ENCODE data around the gene HOXB4.
A peak's percentile ranks its signal among the peaks of the same experiment; 100 is the strongest.

HOXB4 gene

DNA sequence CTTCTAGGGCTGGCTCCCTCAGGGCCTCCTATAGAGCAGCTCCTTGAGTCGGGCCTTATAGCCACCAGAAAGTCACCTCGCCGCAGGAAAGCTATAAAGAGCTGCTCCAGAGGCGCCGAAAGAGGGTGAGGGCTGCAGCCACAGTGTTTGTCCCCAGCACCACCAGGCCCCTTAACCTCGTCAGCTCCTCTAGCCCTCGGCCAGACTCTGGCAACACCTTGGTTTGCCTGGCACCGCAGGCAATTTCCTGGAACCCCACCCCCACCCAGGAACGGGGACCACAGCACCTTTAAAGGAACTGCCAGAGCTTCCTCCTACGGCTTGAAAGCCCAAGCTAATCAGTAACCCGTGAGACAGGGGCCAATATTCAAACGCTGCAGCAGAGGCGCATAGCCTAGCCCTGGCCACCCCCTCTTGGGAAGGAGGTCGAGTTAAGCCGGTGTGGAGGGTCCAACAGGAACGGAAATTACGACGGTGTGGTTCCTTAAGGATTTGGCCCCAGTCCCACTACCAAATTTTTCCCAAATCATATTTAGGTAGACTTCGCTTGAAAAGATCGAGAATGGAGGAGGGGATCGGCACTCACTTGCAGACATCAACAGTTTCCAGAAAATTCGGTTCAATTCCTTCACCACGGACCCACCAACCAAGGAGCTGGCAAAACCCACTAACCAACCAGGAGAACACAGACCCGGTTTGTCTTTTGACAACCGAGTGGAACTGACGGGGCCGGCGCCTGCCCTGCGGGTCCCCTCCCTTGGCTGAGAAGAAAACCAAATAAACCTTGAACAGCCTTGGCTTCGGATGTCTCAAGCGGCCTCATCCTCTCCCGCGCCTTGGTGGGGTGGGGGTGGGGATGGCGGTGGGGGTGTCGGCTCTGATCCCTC, 23.6 kb upstream of the HOXB4 start:
- no peak for DNase-seq (ENCODE audit: low spot score)

DNA sequence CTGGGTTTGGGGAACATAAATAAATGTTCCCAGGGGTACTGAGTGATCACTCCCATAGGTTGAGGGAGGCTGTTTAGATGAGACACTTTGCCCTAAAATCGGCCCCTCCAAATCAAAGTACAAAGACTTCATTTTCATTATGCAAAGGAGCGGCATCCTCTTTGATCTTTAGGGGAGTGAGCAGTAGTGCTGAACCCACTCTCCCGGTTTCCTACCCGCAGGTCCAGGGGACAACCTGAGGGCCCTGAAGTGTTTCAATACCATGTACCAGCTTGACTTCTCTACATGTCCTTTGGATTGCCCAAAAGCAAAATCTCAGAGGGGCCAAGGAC, 23.0 kb upstream of the HOXB4 start:
- no peak for DNase-seq (ENCODE audit: low spot score)

DNA sequence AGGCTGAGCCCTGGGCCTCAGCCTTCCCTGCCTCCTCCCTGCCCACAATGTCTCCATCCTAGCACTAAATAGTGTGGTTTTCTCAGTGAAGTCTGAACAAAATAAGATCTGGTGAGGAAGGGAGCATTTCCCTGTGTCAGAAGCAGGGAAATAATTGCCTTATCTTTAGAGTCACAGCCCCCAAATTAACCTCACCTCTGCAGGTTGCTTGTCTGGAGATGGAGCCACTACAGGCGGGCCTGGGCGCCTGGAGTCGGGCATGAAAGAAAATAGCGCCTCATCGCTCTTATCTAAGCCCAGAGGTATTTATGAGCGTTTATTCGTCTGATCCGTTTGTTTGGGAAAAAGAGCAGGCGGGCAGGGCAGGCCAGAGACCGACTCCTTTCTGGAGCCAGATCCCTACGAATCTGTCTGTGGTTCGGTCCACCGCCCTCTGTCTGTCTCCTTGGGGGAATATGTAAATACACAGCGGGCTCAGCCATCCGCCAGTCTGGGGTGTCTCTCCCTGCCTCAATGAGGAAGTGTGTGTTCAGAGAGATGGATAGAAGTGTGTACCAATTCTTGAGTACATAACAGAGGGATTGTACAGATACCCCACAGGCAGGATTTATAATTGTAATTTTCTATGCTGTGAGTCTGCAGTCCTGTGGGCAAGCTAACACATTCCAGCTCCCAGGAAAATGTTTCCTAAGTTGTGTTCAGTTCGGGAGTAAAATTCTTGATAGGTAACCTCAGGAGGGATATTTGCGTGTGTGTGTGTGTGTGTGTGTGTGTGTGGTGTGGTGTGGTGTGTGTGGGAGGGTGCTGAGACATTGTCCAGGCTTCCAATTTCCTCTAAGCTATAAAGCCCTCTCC, 22.3 kb upstream of the HOXB4 start:
- DNase-seq (ENCODE audit: low spot score) = no peak

GRCh38 chr17:48599354-48599753, 21.2 kb upstream of the HOXB4 start:
- DNase-seq (ENCODE audit: low spot score) = no peak

DNA sequence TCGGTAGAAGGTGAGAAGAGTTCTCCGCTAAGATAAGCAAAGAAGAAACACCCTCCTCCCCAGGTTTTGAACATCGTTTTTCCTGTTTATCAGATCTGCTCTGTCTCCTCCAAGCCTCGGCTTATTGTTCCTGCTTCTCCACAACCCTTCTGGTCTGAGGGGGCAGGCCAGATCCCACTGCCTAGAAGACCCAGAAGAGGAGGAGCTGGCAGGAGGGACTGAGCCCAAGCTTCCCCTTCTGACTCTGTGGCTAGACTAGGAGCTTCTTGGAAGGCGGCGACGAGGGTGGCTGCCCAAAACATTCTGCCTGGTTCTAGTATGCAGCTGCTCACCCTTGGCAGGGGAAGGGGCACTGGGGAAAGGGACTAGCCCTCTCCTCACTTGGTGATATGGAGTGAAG, 20.6 kb upstream of the HOXB4 start:
- no peak for DNase-seq (ENCODE audit: low spot score)

GRCh38 chr17:48597778-48598631, 19.9 kb upstream of the HOXB4 start:
- DNase-seq (ENCODE audit: low spot score) = no peak

DNA sequence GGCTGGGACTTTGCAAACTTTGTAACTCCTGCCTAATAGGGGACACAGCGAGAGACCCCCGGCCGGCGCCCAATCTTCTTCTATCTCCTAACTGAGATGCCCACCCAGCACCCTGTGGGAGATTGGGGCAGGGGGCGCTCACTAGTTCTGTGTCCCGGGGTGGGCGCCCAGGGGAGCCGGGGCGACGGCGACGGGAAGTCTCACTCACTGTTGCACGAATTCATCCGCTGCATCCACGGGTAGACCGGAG, 19.3 kb upstream of the HOXB4 start:
- DNase-seq (ENCODE audit: low spot score) = no peak

DNA sequence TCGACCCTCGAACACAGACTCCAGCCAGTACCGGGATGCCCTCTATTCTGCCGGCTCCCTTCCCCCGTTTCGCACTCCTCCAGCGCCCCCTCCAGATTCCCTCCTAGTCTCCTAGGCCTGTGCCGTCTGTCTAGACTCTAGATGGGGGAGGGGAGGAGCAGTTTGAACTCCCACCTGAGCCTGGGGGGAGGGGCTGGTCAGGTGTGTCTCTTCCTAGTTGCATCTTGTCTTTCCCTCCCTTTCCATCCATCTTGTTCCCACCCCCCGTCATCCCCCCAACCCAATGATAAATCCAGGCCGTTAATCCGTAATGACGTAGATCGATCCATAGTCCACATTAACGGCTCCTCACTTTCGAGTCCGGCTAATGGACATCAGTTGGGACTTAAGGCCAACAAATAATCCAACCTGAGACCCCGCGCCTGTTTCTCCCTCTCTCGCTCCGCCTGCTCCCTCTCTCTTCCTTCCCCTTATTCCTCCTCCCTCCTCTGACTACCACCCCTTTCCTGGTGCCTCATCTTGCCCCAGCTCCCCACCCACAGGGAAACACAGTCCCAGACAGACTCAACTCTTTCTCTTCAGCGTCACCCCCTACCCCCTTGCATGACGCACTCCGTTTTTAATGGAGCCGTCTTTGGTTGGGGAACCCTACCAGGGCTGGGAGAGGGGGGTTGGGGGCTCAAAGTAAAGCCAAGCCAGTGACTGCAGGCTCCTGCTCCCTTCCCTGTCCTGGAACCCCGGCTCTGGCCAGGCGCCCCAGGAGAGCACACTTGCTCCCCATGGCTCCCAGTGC, 18.8 kb upstream of the HOXB4 start:
- DNase-seq (ENCODE audit: low spot score) = no peak

DNA sequence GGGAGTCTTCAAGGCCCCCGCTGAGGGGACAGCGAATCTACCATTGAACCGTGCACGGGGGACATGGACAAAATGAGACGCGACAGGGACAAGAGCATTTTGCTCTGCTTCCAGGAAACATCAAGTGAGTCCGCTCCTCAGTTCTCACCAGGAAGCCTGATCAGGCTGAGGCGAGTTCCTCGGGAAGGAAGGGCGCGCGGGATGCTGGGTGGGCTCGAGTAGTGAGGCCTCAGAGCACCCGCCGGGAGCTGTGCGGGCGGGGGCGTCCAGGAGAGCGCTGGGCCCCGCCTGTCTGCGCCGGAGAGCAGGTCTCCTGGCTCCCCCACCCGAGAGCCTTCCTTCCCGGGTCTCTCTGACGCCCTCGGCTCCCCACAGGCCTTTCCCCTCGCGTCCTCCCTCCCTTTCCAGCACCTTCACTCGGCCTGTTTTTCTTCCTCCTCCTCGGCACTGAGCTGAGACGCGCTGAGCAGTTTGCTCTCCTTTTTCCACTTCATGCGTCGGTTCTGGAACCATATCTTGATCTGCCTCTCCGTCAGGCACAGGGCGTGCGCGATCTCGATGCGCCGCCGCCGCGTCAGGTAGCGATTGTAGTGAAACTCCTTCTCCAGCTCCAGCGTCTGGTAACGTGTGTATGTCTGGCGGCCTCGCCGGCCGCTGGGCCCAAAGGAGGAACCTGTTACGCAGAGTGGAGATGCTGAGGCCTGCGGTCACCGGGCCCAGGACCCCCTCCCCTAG, 18.0 kb upstream of the HOXB4 start:
- DNase-seq (ENCODE audit: low spot score) = no peak

GRCh38 chr17:48595278-48595999, 17.3 kb upstream of the HOXB4 start:
- DNase-seq (ENCODE audit: low spot score) = no peak

- no peak for DNase-seq (ENCODE audit: low spot score)
Measured at GRCh38 chr17:48594538-48595277, 16.6 kb upstream of the HOXB4 start.

GRCh38 chr17:48593840-48594537, 15.8 kb upstream of the HOXB4 start:
- DNase-seq (ENCODE audit: low spot score) = peak; percentile 77

DNA sequence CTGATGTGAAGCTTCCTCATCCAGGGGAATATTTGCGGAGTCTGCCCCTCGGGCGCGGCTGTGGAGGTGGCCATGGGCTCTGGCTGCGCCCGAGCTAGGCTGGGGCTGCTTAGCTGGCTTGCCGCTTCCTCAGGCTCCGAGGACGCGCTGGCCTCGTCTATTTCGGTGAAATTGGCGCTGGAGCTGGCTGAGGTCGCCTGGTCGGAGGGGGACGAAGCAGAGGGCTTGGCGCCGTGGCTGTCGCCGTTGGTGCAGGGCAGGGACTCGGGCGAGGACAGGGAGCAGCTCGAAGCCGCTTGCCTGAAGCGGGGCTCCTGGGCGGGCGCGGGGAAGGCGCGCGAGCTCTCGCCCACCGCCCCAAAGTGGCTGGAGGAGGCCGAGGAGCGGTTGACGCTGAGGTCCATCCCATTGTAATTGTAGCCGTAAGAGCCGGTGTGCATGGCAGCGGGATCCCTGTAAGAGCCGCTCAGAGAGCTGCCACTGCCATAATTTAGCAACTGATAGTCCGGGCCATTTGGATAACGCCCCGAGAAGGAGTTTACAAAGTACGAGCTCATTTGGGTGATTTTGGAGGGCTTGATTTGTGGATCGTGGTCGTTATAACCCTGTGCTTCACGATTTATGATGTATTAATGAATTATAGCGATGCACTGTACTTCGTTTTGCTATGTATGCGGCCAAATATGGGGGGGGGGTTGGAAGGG, 15.1 kb upstream of the HOXB4 start, which contains the start of gene HOXB5:
Gene HOXB5 (minus strand): TSS at position 654 of the 704 bp plus-strand sequence. CDS start 97 bp downstream, at position 557.
- no peak for DNase-seq (ENCODE audit: low spot score)

DNA sequence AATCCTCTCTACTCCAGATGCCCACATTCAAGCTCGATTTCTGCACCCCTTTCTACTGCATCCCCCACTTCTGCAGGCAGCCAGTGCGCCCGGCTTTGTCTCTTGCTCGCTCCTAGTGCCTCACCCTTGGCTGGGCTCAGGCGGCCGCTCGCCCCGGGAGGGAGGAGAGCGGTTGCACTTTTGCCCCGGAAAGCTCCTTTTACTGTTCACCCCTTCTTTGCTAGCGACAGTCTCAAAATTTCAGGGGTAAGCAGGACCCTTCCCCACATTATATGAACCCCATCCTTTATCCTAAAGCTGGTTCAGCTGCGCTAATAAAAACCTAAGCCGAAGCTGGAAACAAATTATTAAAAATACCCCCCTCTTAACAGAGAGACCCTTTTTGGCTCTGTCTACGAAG, 14.4 kb upstream of the HOXB4 start:
- DNase-seq (ENCODE audit: low spot score) = no peak

DNA sequence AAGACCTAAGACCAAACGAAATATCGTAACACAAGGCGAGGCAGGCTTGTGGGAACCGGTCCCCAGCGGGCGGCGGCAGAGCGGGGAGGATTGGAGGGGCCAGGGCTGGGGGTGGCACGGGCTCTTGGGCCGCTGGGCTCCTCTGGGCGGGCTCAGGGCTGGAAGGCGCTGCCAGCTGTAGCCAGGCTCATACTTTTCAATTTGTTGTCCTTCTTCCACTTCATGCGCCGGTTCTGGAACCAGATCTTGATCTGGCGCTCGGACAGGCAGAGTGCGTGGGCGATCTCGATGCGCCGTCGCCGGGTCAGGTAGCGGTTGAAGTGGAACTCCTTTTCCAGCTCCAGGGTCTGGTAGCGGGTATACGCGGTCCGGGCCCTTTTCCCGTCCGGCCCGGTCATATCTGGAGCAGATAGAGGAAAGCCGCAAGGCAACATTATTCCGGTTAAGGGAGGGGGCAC, 13.9 kb upstream of the HOXB4 start:
- DNase-seq (ENCODE audit: low spot score) = no peak

- no peak for DNase-seq (ENCODE audit: low spot score)
Measured at GRCh38 chr17:48591255-48592056, 13.3 kb upstream of the HOXB4 start.

- DNase-seq (ENCODE audit: low spot score) = no peak
Measured at GRCh38 chr17:48590607-48591161, 12.5 kb upstream of the HOXB4 start.
